Muscle layer of colon (tissue), 2 donors: Measurements from ENCODE around the gene ZDHHC11B.
"Not testable (repeated sequence)": the region's sequence is repeated elsewhere in the genome, so short reads cannot be mapped to it uniquely, and the experiment has no call there.

Source experiments
- H3K27ac ChIP-seq: one replicate; pipeline ENCODE4 v1.7.0; 2013; ENCODE audit warnings: low read depth, mild to moderate bottlenecking, low read length, moderate library complexity
- H3K27me3 ChIP-seq, 2 donors: one replicate each; pipeline ENCODE4 v1.7.0; 2013; ENCODE audit warnings: low read length in 2 of 2, mild to moderate bottlenecking in 2 of 2; ENCODE audit not compliant: insufficient read depth in 2 of 2, control insufficient read depth in 1 of 2
- H3K36me3 ChIP-seq: one replicate; pipeline ENCODE4 v1.7.0; 2013; ENCODE audit warnings: mild to moderate bottlenecking, low read length; ENCODE audit not compliant: insufficient read depth
- H3K4me1 ChIP-seq: one replicate; pipeline ENCODE4 v1.7.0; 2013; ENCODE audit warnings: mild to moderate bottlenecking, low read length; ENCODE audit not compliant: insufficient read depth
- H3K4me3 ChIP-seq, 2 donors: one replicate each; pipeline ENCODE4 v1.7.0; 2013; ENCODE audit warnings: low read length in 2 of 2, low read depth in 1 of 2, mild to moderate bottlenecking in 1 of 2, moderate library complexity in 1 of 2
- H3K9ac ChIP-seq: one replicate; pipeline ENCODE4 v1.7.0; 2013; ENCODE audit warnings: low read length
- H3K9me3 ChIP-seq: one replicate; pipeline ENCODE4 v1.7.0; 2013; ENCODE audit warnings: mild to moderate bottlenecking, low read length
- donor health status: abdominal sarcoma.
- donor health status: Adenocarcinoma of cecum.

ZDHHC11B gene

GRCh38 chr5:694042-694431 lies 90.5 kb downstream of the ZDHHC11B start:
- peak overlapping the region in 1 of 2 donors; percentile 55 for H3K4me3 ChIP-seq
- H3K4me1 ChIP-seq, H3K9ac ChIP-seq, H3K9me3 ChIP-seq, H3K36me3 ChIP-seq, H3K27ac ChIP-seq, H3K27me3 ChIP-seq: not testable (repeated sequence)

GRCh38 chr5:693271-694041 lies 91.1 kb downstream of the ZDHHC11B start, which contains the start of gene TPPP:
TPPP (minus strand) TSS chr5:693352; CDS start chr5:678060, 15,292 bp downstream.
- not testable (repeated sequence) for H3K27me3 ChIP-seq, H3K36me3 ChIP-seq, H3K9me3 ChIP-seq, H3K4me1 ChIP-seq
- Histone ChIP-seq H3K27ac (peak within 1 kb of the TSS; percentile 61), H3K4me3 (peak within 1 kb of the TSS; percentile 64 to 70), H3K9ac (peak within 1 kb of the TSS; percentile 15)

DNA sequence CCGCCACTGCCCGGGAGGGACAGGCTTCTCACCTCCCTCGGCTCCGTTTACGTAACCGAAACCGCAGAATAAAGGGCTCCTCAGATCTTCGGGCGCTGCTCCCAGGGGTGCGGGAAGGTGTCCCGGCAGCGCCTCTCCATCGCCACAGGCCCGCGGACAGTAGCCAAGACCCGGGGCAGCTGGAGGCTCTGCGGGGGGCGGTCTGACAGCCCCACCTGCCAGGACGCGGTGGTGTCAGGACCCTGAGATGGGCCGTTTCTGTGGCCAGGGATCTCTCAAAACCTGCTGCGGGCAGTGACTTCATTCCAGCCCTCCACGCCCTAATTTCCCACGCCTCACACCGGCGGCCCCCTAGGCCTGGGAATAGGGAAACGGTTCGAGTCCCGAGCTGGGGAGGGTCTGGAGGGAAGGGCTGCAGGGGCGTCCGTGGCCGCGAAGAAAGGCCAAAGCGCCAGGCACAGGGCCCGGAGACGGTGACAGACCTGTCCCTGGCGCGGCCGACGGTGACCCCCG lies 91.9 kb downstream of the ZDHHC11B start:
- H3K36me3 ChIP-seq, H3K9me3 ChIP-seq, H3K4me1 ChIP-seq, H3K27me3 ChIP-seq: not testable (repeated sequence)
- H3K27ac ChIP-seq = peak overlapping the region; percentile 58
- H3K4me3 ChIP-seq = peak overlapping the region; percentile 64 to 70
- H3K9ac ChIP-seq = peak overlapping the region; percentile 15

GRCh38 chr5:691817-692528 lies 92.6 kb downstream of the ZDHHC11B start:
- no peaks in the 10 kb centered on the region for H3K27me3 ChIP-seq
- H3K27ac ChIP-seq = peak overlapping the region; percentile 58
- no peak overlapping the region for H3K9ac ChIP-seq
- peak overlapping the region; percentile 64 to 70 for H3K4me3 ChIP-seq
- H3K9me3 ChIP-seq = no peaks in the 10 kb centered on the region
- H3K36me3 ChIP-seq = no peaks in the 10 kb centered on the region
- H3K4me1 ChIP-seq = no peaks in the 10 kb centered on the region

GRCh38 chr5:691049-691448 lies 93.5 kb downstream of the ZDHHC11B start:
- not testable (repeated sequence) for H3K9me3 ChIP-seq, H3K36me3 ChIP-seq, H3K9ac ChIP-seq, H3K27ac ChIP-seq, H3K4me3 ChIP-seq, H3K27me3 ChIP-seq, H3K4me1 ChIP-seq

GRCh38 chr5:690293-690692 lies 94.2 kb downstream of the ZDHHC11B start:
- H3K4me1 ChIP-seq, H3K36me3 ChIP-seq, H3K4me3 ChIP-seq, H3K27me3 ChIP-seq, H3K27ac ChIP-seq, H3K9ac ChIP-seq, H3K9me3 ChIP-seq: not testable (repeated sequence)

DNA sequence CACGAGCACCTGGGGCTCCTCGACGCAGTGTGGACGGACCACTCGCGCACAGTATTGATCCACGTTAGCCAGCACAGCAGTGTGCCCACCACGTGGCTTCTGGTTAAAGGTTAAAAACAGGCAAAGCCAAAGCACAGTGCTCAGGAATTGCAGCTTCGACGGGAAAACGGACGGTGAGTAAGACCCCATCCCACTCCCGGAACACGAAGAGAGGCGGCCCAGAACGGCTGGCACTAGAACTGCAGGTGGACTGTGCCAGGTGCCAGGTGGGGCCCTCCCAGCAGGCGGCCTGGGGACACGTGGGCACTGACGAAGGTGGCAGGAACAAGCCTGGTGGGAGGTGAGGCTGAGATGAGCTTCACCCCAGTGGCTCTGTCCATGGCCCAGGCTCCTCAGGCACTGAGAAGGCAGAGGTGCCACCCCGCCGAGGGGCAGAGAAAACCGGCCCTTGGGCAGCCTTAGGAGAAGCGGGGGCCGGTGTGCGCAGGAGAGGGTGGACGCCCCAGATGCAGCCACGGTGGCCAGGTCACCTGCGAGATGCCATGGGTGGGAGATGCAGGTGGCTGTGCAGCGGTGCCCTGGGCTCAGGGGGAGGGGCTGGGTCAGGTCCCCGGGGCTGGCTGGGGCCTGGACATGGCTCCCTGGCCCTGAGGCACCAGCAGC lies 96.0 kb downstream of the ZDHHC11B start:
- H3K36me3 ChIP-seq, H3K4me1 ChIP-seq, H3K9me3 ChIP-seq, H3K27me3 ChIP-seq, H3K4me3 ChIP-seq, H3K27ac ChIP-seq, H3K9ac ChIP-seq: not testable (repeated sequence)

GRCh38 chr5:686936-687335 lies 97.6 kb downstream of the ZDHHC11B start:
- not testable (repeated sequence) for H3K4me3 ChIP-seq, H3K4me1 ChIP-seq, H3K27ac ChIP-seq, H3K9ac ChIP-seq, H3K27me3 ChIP-seq, H3K9me3 ChIP-seq, H3K36me3 ChIP-seq

- not testable (repeated sequence) for H3K4me1 ChIP-seq, H3K4me3 ChIP-seq, H3K36me3 ChIP-seq, H3K27ac ChIP-seq, H3K9ac ChIP-seq, H3K27me3 ChIP-seq, H3K9me3 ChIP-seq
These were observed 98.4 kb downstream of the ZDHHC11B start for GRCh38 chr5:686172-686523.

GRCh38 chr5:685262-686171 lies 99.0 kb downstream of the ZDHHC11B start:
- H3K36me3 ChIP-seq = no peaks in the 10 kb centered on the region
- H3K9ac ChIP-seq = no peak overlapping the region
- H3K27ac ChIP-seq = no peak overlapping the region
- no peaks in the 10 kb centered on the region for H3K9me3 ChIP-seq
- no peaks in the 10 kb centered on the region for H3K27me3 ChIP-seq
- H3K4me3 ChIP-seq = no peak overlapping the region
- H3K4me1 ChIP-seq = peaks cover 10% of the 10 kb centered on the region

DNA sequence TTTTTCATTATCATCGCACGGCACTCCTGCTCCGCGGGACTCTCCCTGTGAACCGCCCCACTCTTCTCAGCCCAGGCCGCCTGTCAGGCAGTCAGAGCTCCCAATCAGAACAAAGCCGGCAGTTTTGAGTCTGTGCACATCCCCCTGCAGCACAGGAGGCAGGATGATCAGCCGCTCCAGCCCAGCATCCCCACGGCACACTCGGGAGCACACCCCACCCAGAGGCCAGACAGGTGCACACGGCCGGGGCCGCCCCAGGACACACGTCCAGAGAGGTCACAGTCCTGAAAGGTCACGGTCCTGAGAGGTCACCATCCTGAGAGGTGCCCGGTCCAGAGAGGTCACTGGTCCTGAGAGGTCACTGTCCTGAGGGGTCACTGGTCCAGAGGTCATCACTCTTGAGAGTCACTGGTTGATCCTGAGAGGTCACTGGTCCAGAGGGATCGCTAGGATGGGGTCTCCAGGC lies 99.7 kb downstream of the ZDHHC11B start:
- no peak overlapping the region for H3K27ac ChIP-seq
- H3K4me3 ChIP-seq = no peak overlapping the region
- peaks cover 10% of the 10 kb centered on the region for H3K4me1 ChIP-seq
- no peak overlapping the region for H3K9ac ChIP-seq
- no peaks in the 10 kb centered on the region for H3K36me3 ChIP-seq
- H3K9me3 ChIP-seq = no peaks in the 10 kb centered on the region
- no peaks in the 10 kb centered on the region for H3K27me3 ChIP-seq
